ENCODE results near the gene ZRANB2. TPM values are rescaled to one million over a fixed set of nuclear protein-coding genes. Genes with fewer than 3 reads are reported as not detected.

The ZRANB2 gene
- total RNA-seq, 1 donor from 2014 or later, result 84.3 TPM

DNA sequence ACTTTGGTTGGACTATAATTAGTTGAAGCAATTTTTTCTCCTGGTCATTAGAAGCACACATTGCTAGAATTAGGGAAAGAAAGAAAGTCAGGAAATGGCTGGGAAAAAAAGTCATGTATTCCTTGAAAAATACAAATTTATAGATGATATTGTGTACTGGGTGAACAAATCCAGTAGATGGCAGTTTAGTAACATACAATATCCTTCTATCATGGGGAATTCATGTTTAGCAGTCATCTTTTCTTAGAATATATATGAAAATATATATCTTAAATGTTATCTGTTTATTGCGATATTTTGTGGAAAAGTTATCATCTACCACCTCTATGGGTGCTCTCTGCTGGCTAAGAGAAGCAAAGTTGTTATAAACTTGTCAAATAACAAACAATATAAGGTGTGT is 13.1 kb upstream of the ZRANB2 start:
- peaks cover 4% of the 10 kb centered on the region for H3K27me3 Mint-ChIP-seq (ENCODE audit: unreplicated experiment)
- H3K4me1 Mint-ChIP-seq (ENCODE audit: unreplicated experiment), result peaks cover 20% of the 10 kb centered on the region
- no peak for DNase-seq (ENCODE audit: extremely low spot score, unreplicated experiment)
- no peak overlapping the region for H3K4me3 Mint-ChIP-seq (ENCODE audit: unreplicated experiment)
- H3K36me3 Mint-ChIP-seq (ENCODE audit: unreplicated experiment), result no peaks in the 10 kb centered on the region
- TF ChIP-seq, protein P1, sequence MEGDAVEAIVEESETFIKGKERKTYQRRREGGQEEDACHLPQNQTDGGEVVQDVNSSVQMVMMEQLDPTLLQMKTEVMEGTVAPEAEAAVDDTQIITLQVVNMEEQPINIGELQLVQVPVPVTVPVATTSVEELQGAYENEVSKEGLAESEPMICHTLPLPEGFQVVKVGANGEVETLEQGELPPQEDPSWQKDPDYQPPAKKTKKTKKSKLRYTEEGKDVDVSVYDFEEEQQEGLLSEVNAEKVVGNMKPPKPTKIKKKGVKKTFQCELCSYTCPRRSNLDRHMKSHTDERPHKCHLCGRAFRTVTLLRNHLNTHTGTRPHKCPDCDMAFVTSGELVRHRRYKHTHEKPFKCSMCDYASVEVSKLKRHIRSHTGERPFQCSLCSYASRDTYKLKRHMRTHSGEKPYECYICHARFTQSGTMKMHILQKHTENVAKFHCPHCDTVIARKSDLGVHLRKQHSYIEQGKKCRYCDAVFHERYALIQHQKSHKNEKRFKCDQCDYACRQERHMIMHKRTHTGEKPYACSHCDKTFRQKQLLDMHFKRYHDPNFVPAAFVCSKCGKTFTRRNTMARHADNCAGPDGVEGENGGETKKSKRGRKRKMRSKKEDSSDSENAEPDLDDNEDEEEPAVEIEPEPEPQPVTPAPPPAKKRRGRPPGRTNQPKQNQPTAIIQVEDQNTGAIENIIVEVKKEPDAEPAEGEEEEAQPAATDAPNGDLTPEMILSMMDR (IDR thresholded peaks at IDR 0.05), result peak; percentile 60
- no peak overlapping the region for H3K27ac Mint-ChIP-seq (ENCODE audit: unreplicated experiment)
- H3K9me3 Mint-ChIP-seq (ENCODE audit: unreplicated experiment), result no peaks in the 10 kb centered on the region

DNA sequence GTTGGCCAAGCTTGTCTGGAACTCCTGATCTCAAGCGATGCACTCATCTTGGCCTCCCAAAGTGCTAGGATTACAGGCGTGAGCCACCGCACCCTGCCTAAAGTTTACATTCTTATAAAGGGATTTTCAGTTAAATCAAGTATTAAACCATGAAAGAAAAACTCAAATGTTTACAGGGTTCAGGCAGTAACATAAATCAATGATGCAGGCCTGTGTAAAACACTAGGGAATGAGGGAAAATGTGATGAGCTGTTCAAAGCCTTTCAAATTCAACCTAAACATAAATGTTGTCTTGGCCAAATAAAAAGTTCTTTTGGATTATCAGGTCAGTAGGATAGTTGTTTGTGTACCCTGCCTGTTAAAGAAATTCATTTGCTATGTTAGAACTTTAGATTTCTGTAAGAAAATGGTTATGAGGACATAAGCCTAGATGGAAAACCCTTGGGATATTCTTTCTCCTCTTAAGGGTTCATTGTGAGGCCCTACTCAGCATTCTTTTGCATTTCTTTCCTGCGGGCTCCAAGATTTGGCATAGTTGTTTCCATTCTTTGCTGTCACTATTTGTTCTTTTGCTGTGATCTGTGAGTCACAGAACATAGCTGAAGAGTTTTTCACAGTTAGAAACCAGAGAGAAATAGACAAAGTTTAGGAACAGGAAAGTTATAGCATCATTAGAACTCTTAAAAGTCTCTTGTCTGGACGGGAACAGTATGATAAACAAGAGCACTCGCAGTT is 8.9 kb upstream of the ZRANB2 start:
- no peak for DNase-seq (ENCODE audit: extremely low spot score, unreplicated experiment)
- H3K27me3 Mint-ChIP-seq (ENCODE audit: unreplicated experiment), result no peaks in the 10 kb centered on the region
- H3K27ac Mint-ChIP-seq (ENCODE audit: unreplicated experiment), result peak overlapping the region; percentile 88
- peaks cover 24% of the 10 kb centered on the region for H3K4me1 Mint-ChIP-seq (ENCODE audit: unreplicated experiment)
- TF ChIP-seq, protein P1 (IDR thresholded peaks at IDR 0.05), result no peak
- H3K36me3 Mint-ChIP-seq (ENCODE audit: unreplicated experiment), result no peaks in the 10 kb centered on the region
- peak overlapping the region; percentile 39 for H3K4me3 Mint-ChIP-seq (ENCODE audit: unreplicated experiment)
- no peaks in the 10 kb centered on the region for H3K9me3 Mint-ChIP-seq (ENCODE audit: unreplicated experiment)

DNA sequence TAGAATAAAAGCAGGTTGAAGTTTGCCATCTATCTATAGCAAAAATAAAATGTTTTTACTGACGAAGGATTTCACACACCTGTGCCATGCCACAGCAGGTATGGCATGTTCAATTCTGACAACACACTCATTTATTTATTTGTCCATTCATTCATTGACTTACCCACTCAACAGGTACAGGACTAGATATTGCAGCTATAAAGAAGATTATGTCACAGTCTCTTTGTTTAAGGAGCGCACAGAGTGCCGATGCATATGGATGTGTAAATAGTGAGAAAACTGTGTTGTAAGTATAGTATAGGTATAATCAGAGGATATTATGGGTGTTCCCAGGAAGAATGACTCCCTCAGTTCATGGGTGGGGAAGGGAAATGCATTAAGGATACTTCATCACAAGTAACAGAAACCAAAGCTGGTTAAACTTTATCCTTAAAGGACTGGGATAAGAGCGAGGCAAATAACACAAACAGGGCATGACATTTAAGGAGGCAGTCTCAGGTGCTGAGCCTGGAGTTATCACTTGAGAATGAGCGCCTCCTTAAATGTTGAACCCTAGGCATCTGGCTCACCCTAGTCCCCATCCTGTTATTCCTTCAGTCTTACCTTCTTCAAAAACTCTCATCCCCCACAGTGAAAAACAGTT is 7.9 kb upstream of the ZRANB2 start:
- Mint-ChIP-seq H3K4me3 (ENCODE audit: unreplicated experiment) (no peak overlapping the region), H3K27ac (ENCODE audit: unreplicated experiment) (peak overlapping the region; percentile 88), H3K27me3 (ENCODE audit: unreplicated experiment) (no peaks in the 10 kb centered on the region), H3K9me3 (ENCODE audit: unreplicated experiment) (no peaks in the 10 kb centered on the region), H3K4me1 (ENCODE audit: unreplicated experiment) (peaks cover 24% of the 10 kb centered on the region), H3K36me3 (ENCODE audit: unreplicated experiment) (no peaks in the 10 kb centered on the region)
- TF ChIP-seq, protein P1 (IDR thresholded peaks at IDR 0.05), result no peak
- no peak for DNase-seq (ENCODE audit: extremely low spot score, unreplicated experiment)

DNA sequence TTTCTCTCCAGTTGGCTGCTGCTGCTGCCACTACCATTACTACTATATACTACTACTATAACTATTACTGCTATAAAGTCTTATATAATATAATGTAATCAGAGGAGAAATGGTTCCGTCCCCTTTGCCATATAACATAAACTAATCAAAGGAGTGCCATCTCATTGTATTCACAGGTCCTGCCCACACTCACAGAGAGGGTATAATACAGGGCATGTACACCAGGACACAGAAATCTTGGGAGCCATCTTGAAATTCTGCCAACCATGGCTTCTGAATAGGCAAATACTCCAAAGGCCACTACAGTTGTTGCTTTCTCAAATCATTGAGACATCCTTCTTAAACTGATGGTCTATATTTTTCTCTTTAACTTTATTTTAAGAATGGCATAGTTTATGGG is 6.9 kb upstream of the ZRANB2 start:
- Mint-ChIP-seq H3K36me3 (ENCODE audit: unreplicated experiment) (no peaks in the 10 kb centered on the region), H3K4me1 (ENCODE audit: unreplicated experiment) (peaks cover 24% of the 10 kb centered on the region), H3K27ac (ENCODE audit: unreplicated experiment) (no peak overlapping the region), H3K9me3 (ENCODE audit: unreplicated experiment) (no peaks in the 10 kb centered on the region), H3K27me3 (ENCODE audit: unreplicated experiment) (no peaks in the 10 kb centered on the region), H3K4me3 (ENCODE audit: unreplicated experiment) (no peak overlapping the region)
- DNase-seq (ENCODE audit: extremely low spot score, unreplicated experiment), result no peak
- TF ChIP-seq, protein P1 (IDR thresholded peaks at IDR 0.05), result no peak

DNA sequence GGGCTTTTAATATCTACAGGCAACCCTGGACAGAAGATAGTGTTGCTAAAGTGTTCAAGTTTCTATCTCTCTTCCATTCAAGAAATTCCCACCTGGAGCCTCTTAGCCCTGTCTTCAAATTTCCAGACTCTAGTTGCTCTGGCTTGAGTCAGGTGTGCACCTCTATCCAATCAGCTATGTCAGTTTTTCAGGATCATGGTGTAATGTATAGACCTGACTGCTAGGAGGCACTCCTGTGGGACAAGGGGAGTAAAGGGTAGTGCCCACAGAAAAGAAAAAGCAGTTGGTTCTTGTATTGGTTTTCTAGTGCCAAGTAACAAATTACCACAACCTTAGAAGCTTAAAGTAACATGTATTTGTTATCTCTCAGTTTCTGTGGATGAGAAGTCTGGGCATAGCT is 6.2 kb upstream of the ZRANB2 start:
- H3K36me3 Mint-ChIP-seq (ENCODE audit: unreplicated experiment), result no peaks in the 10 kb centered on the region
- H3K27me3 Mint-ChIP-seq (ENCODE audit: unreplicated experiment), result no peaks in the 10 kb centered on the region
- H3K27ac Mint-ChIP-seq (ENCODE audit: unreplicated experiment), result no peak overlapping the region
- no peak for DNase-seq (ENCODE audit: extremely low spot score, unreplicated experiment)
- peaks cover 24% of the 10 kb centered on the region for H3K4me1 Mint-ChIP-seq (ENCODE audit: unreplicated experiment)
- no peaks in the 10 kb centered on the region for H3K9me3 Mint-ChIP-seq (ENCODE audit: unreplicated experiment)
- TF ChIP-seq, protein P1 (IDR thresholded peaks at IDR 0.05), result no peak
- H3K4me3 Mint-ChIP-seq (ENCODE audit: unreplicated experiment), result no peak overlapping the region
